Measurements from ENCODE around the gene AP5M1. TPM values are rescaled to one million over a fixed set of nuclear protein-coding genes. Genes with fewer than 3 reads are reported as not detected.
A peak's percentile ranks its signal among the peaks of the same experiment; 100 is the strongest.

Gene AP5M1
- total and polyA plus RNA-seq, 2 of the 13 experiments (the other 11 are each of a cell fraction or from before 2014, with no cell fraction given), result 14.8 to 35.0 TPM

DNA sequence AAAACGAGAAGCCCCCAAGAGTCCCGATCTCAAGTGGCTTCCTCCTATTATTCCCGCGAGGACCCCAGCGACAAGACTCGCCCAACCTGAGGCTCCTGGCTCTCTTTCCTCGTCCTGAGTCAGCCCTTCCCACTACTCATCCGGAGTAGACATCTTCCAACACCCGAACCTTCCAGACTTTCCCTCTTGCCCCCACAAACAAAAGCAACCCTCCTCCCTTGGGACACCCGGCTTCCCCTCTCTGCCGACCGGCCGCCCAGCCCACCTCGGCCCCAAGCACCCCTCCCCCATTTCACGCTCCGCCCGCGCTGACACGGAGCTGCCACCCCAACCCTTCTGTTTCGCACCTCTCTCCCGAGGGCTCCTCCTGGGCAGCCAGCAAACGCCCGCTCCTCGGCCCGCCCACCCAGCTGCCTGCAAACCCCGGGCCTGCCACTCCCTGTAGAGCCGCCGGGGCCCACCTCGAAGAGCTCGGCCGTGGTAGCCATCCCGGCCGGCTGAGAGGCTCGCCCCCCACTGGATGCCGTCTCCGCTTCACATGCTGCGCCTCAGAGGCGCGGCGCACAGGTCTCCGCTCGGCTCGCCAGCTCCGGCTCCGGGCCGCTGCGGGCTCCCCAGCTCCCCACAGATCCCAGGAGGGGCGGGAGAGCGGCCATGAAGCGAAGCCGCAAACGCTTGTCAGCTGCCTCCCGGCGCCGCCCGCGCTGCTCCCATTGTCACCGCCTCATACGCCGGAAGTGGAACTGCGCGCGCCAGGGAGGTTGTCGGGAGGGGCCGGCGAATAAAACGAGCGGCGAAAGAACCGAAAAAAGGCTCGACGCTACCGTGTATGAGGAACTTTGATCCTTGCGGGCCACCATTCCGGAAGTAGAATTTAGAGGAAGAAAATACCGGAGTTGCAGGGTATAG lies at the start of gene AP5M1, which contains the start of gene EXOC5 (continued):
- TF ChIP-seq NPAS2 (CRISPR knock-in tag; IDR thresholded peaks at IDR 0.05; ENCODE audit: borderline replicate concordance) (no peak), PCBP1 (IDR thresholded peaks at IDR 0.05; ENCODE audit: borderline replicate concordance, low read depth, low read length) (no peak), ZBTB40 (IDR thresholded peaks at IDR 0.05) (no peak), ZBTB40 (CRISPR knock-in tag; IDR thresholded peaks at IDR 0.05) (peak; percentile 50), PLRG1 (conservative IDR thresholded peaks at IDR 0.05) (no peak), GATAD2A (CRISPR knock-in tag; IDR thresholded peaks at IDR 0.05) (peak; percentile 69), ZNF501 (CRISPR knock-in tag; IDR thresholded peaks at IDR 0.05) (peak; percentile 93), RBAK (CRISPR knock-in tag; IDR thresholded peaks at IDR 0.05) (no peak), ZNF768 (CRISPR knock-in tag; IDR thresholded peaks at IDR 0.05) (peak; percentile 53; the same call in 1 of the 2 replicates), SOX13 (IDR thresholded peaks at IDR 0.05) (no peak), SOX13 (CRISPR knock-in tag; conservative IDR thresholded peaks at IDR 0.05 in 1 of 2, IDR thresholded peaks at IDR 0.05 in 1 of 2) (peak in 1 of 2 experiments; percentile 61; a peak in 1 of 4 replicates), MAZ (IDR thresholded peaks at IDR 0.05; ENCODE audit: borderline replicate concordance, low read depth, low read length) (peak; percentile 47; the same call in 1 of the 2 replicates), MAZ (CRISPR knock-in tag; IDR thresholded peaks at IDR 0.05; ENCODE audit: low read depth) (peak; percentile 64; the same call in 1 of the 2 replicates)
- TF ChIP-seq, protein P1, sequence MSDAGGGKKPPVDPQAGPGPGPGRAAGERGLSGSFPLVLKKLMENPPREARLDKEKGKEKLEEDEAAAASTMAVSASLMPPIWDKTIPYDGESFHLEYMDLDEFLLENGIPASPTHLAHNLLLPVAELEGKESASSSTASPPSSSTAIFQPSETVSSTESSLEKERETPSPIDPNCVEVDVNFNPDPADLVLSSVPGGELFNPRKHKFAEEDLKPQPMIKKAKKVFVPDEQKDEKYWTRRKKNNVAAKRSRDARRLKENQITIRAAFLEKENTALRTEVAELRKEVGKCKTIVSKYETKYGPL (CRISPR knock-in tag; IDR thresholded peaks at IDR 0.05), result 0 out of 2 replicates have a peak, but pooled peaks have one; percentile 44
- TF ChIP-seq, protein P2, sequence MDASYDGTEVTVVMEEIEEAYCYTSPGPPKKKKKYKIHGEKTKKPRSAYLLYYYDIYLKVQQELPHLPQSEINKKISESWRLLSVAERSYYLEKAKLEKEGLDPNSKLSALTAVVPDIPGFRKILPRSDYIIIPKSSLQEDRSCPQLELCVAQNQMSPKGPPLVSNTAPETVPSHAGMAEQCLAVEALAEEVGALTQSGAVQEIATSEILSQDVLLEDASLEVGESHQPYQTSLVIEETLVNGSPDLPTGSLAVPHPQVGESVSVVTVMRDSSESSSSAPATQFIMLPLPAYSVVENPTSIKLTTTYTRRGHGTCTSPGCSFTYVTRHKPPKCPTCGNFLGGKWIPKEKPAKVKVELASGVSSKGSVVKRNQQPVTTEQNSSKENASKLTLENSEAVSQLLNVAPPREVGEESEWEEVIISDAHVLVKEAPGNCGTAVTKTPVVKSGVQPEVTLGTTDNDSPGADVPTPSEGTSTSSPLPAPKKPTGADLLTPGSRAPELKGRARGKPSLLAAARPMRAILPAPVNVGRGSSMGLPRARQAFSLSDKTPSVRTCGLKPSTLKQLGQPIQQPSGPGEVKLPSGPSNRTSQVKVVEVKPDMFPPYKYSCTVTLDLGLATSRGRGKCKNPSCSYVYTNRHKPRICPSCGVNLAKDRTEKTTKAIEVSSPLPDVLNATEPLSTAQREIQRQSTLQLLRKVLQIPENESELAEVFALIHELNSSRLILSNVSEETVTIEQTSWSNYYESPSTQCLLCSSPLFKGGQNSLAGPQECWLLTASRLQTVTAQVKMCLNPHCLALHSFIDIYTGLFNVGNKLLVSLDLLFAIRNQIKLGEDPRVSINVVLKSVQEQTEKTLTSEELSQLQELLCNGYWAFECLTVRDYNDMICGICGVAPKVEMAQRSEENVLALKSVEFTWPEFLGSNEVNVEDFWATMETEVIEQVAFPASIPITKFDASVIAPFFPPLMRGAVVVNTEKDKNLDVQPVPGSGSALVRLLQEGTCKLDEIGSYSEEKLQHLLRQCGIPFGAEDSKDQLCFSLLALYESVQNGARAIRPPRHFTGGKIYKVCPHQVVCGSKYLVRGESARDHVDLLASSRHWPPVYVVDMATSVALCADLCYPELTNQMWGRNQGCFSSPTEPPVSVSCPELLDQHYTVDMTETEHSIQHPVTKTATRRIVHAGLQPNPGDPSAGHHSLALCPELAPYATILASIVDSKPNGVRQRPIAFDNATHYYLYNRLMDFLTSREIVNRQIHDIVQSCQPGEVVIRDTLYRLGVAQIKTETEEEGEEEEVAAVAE (CRISPR knock-in tag; IDR thresholded peaks at IDR 0.05; ENCODE audit: borderline replicate concordance), result no peak
